Hematopoietic multipotent progenitor cell treated with erythropoietin and hydrocortisone succinate and interleukin-3 and kit ligand, for 8 days (in vitro differentiated cells): ENCODE results near the gene ATP8A2.
"Not testable (repeated sequence)": the region's sequence is repeated elsewhere in the genome, so short reads cannot be mapped to it uniquely, and the experiment has no call there.

Experiments used
- DNase-seq: peaks from one replicate; pipeline ENCODE4 v3.0.0-alpha.2; 2015

The ATP8A2 gene

GRCh38 chr13:26058704-26059103, 686.9 kb downstream of the ATP8A2 start:
- DNase-seq, result no peak

DNA sequence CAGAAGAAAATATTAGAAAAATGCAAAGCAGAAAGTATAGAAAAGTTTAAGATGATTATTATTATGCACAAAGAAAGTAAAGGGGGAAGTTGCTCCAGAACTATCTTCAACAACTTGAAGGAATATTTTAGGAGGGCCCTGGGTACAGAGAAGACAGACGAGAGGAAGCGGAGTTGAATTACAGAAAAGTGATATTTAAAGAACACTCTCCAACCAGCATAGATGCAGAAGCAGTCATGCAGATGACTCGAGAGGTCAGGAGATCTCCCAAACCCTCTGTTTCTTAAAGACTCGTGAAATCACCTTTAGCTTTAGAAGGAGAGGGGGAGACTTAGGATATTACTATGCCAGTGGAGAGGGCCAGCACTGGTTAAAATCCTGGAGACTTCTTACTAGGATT, 688.6 kb downstream of the ATP8A2 start:
- no peak for DNase-seq

GRCh38 chr13:26061256-26061655, 689.5 kb downstream of the ATP8A2 start:
- DNase-seq, result no peak

- DNase-seq, result no peak
Measured at GRCh38 chr13:26061947-26062346, 690.2 kb downstream of the ATP8A2 start.

GRCh38 chr13:26062853-26063444, 691.2 kb downstream of the ATP8A2 start:
- peak; percentile 51 for DNase-seq

GRCh38 chr13:26066492-26066891, 694.7 kb downstream of the ATP8A2 start:
- peak; percentile 55 for DNase-seq

DNA sequence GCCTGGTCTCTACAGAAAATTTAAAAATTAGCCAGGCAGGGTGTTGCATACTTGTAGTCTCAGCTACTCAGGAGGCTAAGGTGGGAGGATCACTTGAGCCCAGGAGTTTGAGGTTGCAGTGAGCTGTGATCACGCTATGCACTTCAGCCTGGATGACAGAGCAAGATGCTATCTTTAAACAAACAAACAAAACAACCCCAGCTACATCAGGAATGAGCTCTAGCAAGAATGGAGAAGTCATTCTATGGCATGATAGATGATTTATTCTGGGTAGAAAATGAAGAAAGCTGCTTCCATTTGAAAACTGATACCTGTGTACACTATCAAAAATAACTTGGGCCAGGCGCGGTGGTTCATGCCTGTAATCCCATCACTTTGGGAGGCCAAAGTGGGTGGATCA, 695.8 kb downstream of the ATP8A2 start:
- no peak for DNase-seq

DNA sequence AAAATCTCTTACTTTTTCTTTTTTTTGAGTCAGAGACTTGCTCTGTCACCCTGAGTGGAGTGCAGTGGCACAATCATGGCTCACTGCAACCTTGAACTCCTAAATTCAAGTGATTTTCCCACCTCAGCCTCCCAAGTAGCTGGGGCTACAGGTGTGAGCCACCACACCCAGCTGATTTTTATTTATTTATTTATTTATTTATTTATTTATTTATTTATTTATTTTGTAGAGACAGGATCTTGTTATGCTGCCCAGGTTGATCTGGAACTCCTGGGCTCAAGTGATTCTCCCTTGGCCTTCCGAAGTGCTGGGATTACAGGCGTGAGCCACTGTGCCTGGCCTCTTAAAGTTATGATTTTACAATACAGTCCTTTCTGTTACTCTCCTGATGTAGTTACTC, 696.6 kb downstream of the ATP8A2 start:
- DNase-seq, result not testable (repeated sequence)

DNA sequence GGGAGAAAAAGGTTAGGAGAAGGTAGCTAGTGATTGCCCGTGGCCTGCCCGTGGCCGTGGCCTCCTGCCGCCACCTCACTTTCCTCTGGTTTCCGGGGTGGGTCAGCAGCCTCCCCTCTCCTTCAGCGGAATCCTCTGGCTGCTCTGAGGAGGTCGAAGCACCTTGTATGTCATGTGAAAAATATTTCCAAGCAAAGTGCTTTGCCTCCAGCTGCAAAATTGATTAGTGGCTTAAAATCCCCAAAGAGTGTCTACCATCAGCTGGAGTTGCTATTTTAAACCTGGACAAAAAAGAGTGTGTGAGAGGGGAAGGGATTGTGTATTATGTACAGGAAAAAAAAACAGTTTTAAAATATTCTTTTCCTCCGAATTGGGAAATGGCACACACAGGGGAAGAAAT, 697.9 kb downstream of the ATP8A2 start:
- DNase-seq, result not testable (repeated sequence)

GRCh38 chr13:26071691-26072090, 699.9 kb downstream of the ATP8A2 start:
- no peak for DNase-seq

DNA sequence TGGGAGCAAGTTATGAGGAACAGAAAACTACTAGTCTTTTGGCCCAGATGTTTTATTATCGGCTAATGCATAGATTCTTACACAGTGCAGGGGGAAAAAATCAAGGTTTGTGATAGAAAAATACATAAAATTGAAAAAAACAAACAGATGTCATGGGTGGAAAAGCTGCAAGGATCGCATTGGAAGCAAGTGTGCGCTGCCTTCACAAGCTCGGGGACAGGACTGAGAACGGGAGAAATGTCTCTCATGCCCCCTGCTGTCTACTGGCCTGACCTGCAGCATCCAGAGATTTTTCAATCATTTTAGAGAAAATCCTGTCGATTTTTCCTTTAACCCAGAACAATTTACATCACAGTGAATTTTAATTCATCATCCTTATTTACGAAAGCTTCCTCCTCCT, 700.6 kb downstream of the ATP8A2 start:
- DNase-seq, result not testable (repeated sequence)

- DNase-seq, result no peak
Measured at GRCh38 chr13:26074706-26075105, 702.9 kb downstream of the ATP8A2 start.
